ENCODE results near the gene TMC5.
"Not testable (repeated sequence)": the region's sequence is repeated elsewhere in the genome, so short reads cannot be mapped to it uniquely, and the experiment has no call there.

Gene TMC5

GRCh38 chr16:19524616-19525384, 107.1 kb downstream of the TMC5 start:
- H3K27ac Mint-ChIP-seq, result peak overlapping the region; percentile 90 to 95
- peaks cover 36 to 41% of the 10 kb centered on the region in 2 donors for H3K4me1 Mint-ChIP-seq (ENCODE audit: low read depth in 2 of 2)
- H3K9me3 Mint-ChIP-seq, result no peaks in the 10 kb centered on the region
- H3K4me3 Mint-ChIP-seq, result peak overlapping the region; percentile 85 to 94
- peaks cover 20% of the 10 kb centered on the region for H3K36me3 Mint-ChIP-seq (ENCODE audit: insufficient read depth)
- ATAC-seq (replicated peaks) (no peak), DNase-seq (no peak)
- no peaks in the 10 kb centered on the region for H3K27me3 Mint-ChIP-seq

DNA sequence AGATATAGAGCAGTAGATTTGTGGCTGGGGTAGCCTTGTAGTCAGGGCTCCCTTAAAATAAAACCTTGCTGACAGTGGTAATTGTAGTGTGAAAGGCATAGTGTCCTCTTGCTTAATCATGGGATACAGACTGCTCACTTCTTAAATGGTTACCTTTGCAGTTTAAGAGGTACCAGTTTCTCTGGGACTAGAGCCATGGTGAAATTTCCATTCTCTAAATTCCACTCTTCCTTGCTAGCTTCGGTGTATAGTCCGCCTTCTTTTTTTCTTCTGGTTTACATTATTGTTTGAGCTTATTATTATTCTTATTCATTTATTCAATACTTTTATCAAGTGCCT, 107.7 kb downstream of the TMC5 start:
- no peaks in the 10 kb centered on the region for H3K27me3 Mint-ChIP-seq

GRCh38 chr16:19527161-19527560, 109.5 kb downstream of the TMC5 start:
- no peak overlapping the region for H3K27ac Mint-ChIP-seq

More for the DNA sequence above, 107.7 kb downstream of the TMC5 start:
- peak overlapping the region; percentile 85 to 94 for H3K4me3 Mint-ChIP-seq
- peaks cover 23% of the 10 kb centered on the region for H3K36me3 Mint-ChIP-seq (ENCODE audit: insufficient read depth)
- DNase-seq (no peak), ATAC-seq (replicated peaks) (no peak)
- peaks cover 31 to 41% of the 10 kb centered on the region in 2 donors for H3K4me1 Mint-ChIP-seq (ENCODE audit: low read depth in 2 of 2)
- H3K9me3 Mint-ChIP-seq, result no peaks in the 10 kb centered on the region
- H3K27ac Mint-ChIP-seq, result no peak overlapping the region

DNA sequence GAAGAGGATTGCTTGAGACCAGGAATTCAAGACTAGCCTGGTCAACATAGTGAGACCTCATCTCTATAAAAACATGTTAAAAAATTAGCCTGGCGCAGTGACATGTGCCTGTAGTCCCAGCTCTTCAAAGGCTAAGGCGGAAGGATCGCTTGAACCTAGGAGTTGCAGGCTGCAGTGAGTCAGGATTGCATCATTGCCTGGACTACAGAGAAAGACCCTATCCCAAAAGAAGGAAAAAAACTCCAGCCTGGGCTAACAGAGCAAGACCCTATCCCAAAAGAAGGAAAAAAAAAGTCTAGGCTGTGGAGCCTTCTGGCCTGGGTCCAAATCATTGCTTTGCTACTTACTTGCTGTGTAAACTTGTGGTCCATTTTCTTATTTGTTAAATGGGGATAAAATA, 111.0 kb downstream of the TMC5 start:
- no peaks in the 10 kb centered on the region for H3K27me3 Mint-ChIP-seq
- DNase-seq, result no peak
- no peaks in the 10 kb centered on the region for H3K9me3 Mint-ChIP-seq
- no peak overlapping the region for H3K4me3 Mint-ChIP-seq
- no peak for ATAC-seq (replicated peaks)
- no peak overlapping the region for H3K27ac Mint-ChIP-seq
- H3K36me3 Mint-ChIP-seq (ENCODE audit: insufficient read depth), result peaks cover 21% of the 10 kb centered on the region
- H3K4me1 Mint-ChIP-seq (ENCODE audit: low read depth in 2 of 2), result peaks cover 11 to 24% of the 10 kb centered on the region in 2 donors

More at GRCh38 chr16:19527161-19527560, 109.5 kb downstream of the TMC5 start:
- DNase-seq, result no peak
- peaks cover 23% of the 10 kb centered on the region for H3K36me3 Mint-ChIP-seq (ENCODE audit: insufficient read depth)
- H3K4me3 Mint-ChIP-seq, result no peak overlapping the region
- H3K27me3 Mint-ChIP-seq, result no peaks in the 10 kb centered on the region
- ATAC-seq (replicated peaks), result no peak
- peaks cover 15 to 26% of the 10 kb centered on the region in 2 donors for H3K4me1 Mint-ChIP-seq (ENCODE audit: low read depth in 2 of 2)
- H3K9me3 Mint-ChIP-seq, result no peaks in the 10 kb centered on the region

- no peak overlapping the region for H3K27ac Mint-ChIP-seq
- no peak overlapping the region for H3K4me3 Mint-ChIP-seq
- H3K27me3 Mint-ChIP-seq, result no peaks in the 10 kb centered on the region
- H3K9me3 Mint-ChIP-seq, result no peaks in the 10 kb centered on the region
- H3K4me1 Mint-ChIP-seq (ENCODE audit: low read depth in 2 of 2), result peaks cover 0 to 9% of the 10 kb centered on the region in 2 donors
- H3K36me3 Mint-ChIP-seq (ENCODE audit: insufficient read depth), result peaks cover 23% of the 10 kb centered on the region
- DNase-seq, result no peak
- no peak for ATAC-seq (replicated peaks)
These were observed 114.9 kb downstream of the TMC5 start for GRCh38 chr16:19532601-19533000.

DNA sequence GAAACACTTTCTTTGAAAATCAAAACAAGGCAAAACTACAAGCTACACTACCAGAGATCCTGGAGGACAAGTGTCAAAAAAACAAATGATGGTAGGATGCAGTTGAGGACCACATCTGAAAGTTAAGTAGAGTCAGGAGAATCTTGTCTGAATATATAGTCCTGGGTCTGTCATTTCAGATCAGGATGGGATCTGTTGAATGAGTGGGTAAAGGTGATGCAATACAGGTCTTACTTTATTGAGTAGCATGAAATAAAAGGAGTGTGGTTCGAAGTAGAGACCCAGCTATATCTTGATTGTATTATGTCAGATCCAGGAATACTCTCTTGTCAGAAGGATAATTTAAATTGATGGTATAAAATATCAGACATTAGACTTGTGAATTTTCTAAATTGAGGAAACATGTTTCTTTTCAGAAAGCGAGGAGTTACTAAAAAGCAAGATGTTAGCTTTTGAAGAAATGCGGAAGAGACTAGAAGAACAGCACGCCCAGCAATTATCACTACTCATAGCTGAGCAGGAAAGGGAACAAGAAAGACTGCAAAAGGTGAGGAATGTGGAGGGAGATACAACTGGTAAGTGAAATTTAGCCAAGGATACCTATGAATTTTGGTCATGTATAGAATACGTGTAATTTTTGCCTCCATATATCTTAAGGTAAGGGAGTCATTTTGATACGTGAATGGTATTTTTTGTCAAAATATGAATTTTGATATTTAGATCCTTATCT, 122.7 kb downstream of the TMC5 start:
- no peaks in the 10 kb centered on the region for H3K4me1 Mint-ChIP-seq (ENCODE audit: low read depth in 2 of 2)
- H3K9me3 Mint-ChIP-seq, result no peaks in the 10 kb centered on the region
- no peaks in the 10 kb centered on the region for H3K27me3 Mint-ChIP-seq
- no peak overlapping the region for H3K27ac Mint-ChIP-seq
- DNase-seq (no peak), ATAC-seq (replicated peaks) (no peak)
- H3K36me3 Mint-ChIP-seq (ENCODE audit: insufficient read depth), result peaks cover 26% of the 10 kb centered on the region
- H3K4me3 Mint-ChIP-seq, result no peak overlapping the region

- no peak overlapping the region for H3K27ac Mint-ChIP-seq
- H3K9me3 Mint-ChIP-seq, result no peaks in the 10 kb centered on the region
- H3K4me3 Mint-ChIP-seq, result no peak overlapping the region
- no peaks in the 10 kb centered on the region for H3K27me3 Mint-ChIP-seq
- H3K36me3 Mint-ChIP-seq (ENCODE audit: insufficient read depth), result peaks cover 26% of the 10 kb centered on the region
- DNase-seq (no peak), ATAC-seq (replicated peaks) (no peak)
- H3K4me1 Mint-ChIP-seq (ENCODE audit: low read depth in 2 of 2), result no peaks in the 10 kb centered on the region
These were observed 124.6 kb downstream of the TMC5 start for GRCh38 chr16:19542138-19542821.

GRCh38 chr16:19543278-19543996, 125.8 kb downstream of the TMC5 start:
- H3K9me3 Mint-ChIP-seq; H3K27me3 Mint-ChIP-seq; H3K4me1 Mint-ChIP-seq (ENCODE audit: low read depth in 2 of 2); ATAC-seq (replicated peaks); H3K4me3 Mint-ChIP-seq; DNase-seq: not testable (repeated sequence)
- Mint-ChIP-seq H3K36me3 (ENCODE audit: insufficient read depth) (peaks cover 26% of the 10 kb centered on the region), H3K27ac (peak overlapping the region in 1 of 2 donors; percentile 49)

DNA sequence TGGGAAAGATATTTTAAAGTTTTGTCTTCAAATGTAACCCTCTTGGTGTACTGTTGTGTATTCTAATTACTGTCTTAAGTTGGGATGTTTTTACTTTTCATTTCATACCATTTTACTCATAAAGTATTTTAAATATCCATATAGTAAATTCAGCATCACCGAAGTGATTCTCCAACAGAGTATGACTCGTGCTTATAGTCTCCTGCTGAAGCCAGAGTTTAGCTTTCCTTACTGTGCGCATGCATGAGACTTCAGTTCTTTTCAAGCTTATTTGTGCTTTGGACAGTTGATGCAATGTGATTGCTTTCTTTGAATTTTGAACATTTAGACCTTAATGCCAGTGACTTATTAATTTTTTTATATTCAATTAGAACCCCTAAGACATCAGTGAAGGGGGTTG, 130.5 kb downstream of the TMC5 start:
- Mint-ChIP-seq H3K27ac (no peak overlapping the region), H3K9me3 (no peaks in the 10 kb centered on the region), H3K36me3 (ENCODE audit: insufficient read depth) (peaks cover 15% of the 10 kb centered on the region), H3K4me1 (ENCODE audit: low read depth in 2 of 2) (no peaks in the 10 kb centered on the region), H3K27me3 (no peaks in the 10 kb centered on the region), H3K4me3 (no peak overlapping the region)
- DNase-seq (no peak), ATAC-seq (replicated peaks) (no peak)
